Right lung (tissue), 10 donors: Measurements from ENCODE around the gene TIMM17B. TPM values are rescaled to one million over a fixed set of nuclear protein-coding genes. Genes with fewer than 3 reads are reported as not detected.
A peak's percentile ranks its signal among the peaks of the same experiment; 100 is the strongest.

ENCODE experiments used
- DNase-seq, 2 donors: peaks; one replicate each; pipeline ENCODE4 v3.0.0-alpha.2; 2013
- long read RNA-seq, 8 donors: transcript quantifications; one replicate each; lab custom pipeline, GENCODE V29; 2026
- polyA plus RNA-seq, 5 donors: library from polyadenylated mRNA; unstranded; fragments of 120-200 nt; gene quantifications; one replicate each; pipeline versions ENCODE4 v1.2.1 to v1.2.3, GENCODE V29; 2013; ENCODE audit warnings: inconsistent platforms in 1 of 5, low replicate concordance in 1 of 5; ENCODE audit not compliant: insufficient read length in 5 of 5, insufficient read depth in 1 of 5

Gene TIMM17B
- 10 to 100 TPM; 25.3 to 46.0 (median 34.9) TPM for polyA plus RNA-seq
- long read RNA-seq, donor 1, partial matches to known transcripts: 74 of 77 reads
- long read RNA-seq, donor 1, other reads (novel, unspliced or antisense): 0 of 77 reads
- long read RNA-seq, donor 2, partial matches to known transcripts: 42 of 43 reads
- long read RNA-seq, donor 2, other reads (novel, unspliced or antisense): 0 of 43 reads
- long read RNA-seq, donor 3, partial matches to known transcripts: 44 of 45 reads
- long read RNA-seq, donor 3, other reads (novel, unspliced or antisense): 0 of 45 reads
- long read RNA-seq, donor 4, partial matches to known transcripts: 21 of 22 reads
- long read RNA-seq, donor 4, other reads (novel, unspliced or antisense): 0 of 22 reads
- long read RNA-seq, donor 5, partial matches to known transcripts: 142 of 195 reads
- long read RNA-seq, donor 5, other reads (novel, unspliced or antisense): 50 of 195 reads
- long read RNA-seq, donor 6, partial matches to known transcripts: 89 of 146 reads
- long read RNA-seq, donor 6, other reads (novel, unspliced or antisense): 55 of 146 reads
- long read RNA-seq, donor 7, partial matches to known transcripts: 92 of 175 reads
- long read RNA-seq, donor 7, other reads (novel, unspliced or antisense): 82 of 175 reads
- long read RNA-seq, donor 8, partial matches to known transcripts: 31 of 65 reads
- long read RNA-seq, donor 8, other reads (novel, unspliced or antisense): 33 of 65 reads

DNA sequence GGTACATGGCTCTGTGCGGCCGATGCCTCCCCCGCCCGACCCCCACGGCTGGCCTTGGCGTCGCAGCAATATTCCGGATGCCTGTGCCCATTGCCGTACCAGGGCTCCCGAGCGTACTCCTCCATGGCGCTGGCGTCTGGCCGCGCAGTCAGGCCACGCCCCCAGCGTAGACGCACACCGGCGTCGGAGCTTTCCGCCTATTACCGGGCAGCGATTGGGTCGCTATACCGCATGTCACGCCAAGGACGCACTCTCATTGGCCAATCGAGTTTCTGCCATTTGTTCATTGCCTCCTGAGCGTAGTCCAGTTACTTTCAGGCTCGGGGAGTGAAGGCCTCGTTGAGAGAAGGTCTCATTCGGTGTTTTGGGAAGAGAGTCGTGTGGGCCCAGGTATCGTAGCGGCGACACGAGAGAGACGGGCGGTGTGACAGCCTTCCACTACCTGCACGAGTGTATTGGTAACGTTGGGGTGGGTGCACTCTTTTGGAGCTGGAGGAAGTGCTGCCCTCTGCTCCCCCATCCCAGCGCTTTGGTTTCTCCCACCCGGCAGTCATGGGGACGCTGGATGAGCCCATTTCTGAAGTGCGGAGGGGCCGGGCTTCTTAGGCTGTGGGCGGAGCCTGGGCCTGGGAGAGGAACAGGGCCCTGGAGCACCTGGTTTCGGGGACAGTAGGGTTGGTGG, at the start of gene TIMM17B, which contains the start of gene PQBP1:
TIMM17B (minus strand) TSS at position 144 of the 682 bp plus-strand sequence; CDS start at position 125, 19 bp downstream.
PQBP1 (plus strand) TSS at position 306 of the 682 bp plus-strand sequence. CDS start 580 bp downstream, outside the sequence.
- DNase-seq: peak; percentile 93

DNA sequence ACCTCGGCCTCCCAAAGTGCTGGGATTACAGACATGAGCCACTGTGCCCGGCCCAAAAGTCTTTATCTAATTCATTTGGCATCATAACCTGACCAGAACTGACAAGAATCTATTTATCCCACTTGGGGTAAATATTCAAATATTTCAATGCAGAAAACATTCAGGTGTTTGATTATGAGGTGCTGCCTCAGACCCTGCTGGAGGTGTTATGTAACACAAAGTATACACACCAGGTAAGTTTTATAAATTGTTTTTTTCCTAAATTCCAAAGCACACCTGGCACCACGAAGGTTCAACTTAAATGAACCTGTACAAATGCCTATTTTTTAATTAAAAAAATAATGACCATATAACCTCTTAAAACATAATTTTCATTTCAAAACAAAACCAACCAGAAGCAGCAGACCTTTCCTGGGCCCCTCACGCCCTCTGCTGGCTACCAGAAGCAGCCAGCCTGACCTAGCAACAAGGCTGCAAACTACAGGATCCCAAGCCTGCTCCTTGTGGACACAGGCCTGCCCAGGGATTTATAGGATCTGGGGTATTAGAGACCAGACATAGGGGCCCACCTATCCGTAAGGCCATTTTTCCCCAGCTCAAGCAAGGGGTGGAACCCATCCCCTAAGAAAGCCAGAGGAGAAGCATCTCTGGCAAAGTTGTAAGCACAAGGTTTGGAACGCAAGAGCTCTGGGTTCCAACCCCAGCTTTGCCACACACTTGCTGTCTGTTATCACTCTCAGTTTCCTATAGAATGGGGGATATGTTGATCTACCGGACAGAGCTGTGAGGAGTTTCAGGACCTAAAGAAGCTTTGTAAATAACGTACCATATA, 48.2 kb upstream of the TIMM17B start:
- DNase-seq: no peak

DNA sequence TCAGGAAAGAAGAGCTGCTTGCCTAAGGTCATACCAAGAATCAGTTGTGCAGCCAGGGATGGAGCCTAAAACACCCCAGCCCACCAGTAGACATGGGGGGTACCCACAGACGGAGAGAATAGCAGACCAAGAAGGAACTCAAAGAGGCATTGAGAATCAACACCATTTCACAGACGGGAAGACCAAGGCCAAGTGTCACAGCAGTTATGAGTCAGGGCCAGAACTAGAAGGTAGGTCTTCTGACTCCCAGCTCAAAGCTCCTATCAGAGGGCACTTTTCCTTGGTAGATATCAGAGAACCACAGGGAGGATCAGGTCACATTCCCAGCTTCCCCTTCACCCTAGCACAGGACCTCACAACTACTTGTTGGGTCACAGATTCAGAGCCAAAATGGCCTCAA, 45.3 kb upstream of the TIMM17B start:
- no peak for DNase-seq

DNA sequence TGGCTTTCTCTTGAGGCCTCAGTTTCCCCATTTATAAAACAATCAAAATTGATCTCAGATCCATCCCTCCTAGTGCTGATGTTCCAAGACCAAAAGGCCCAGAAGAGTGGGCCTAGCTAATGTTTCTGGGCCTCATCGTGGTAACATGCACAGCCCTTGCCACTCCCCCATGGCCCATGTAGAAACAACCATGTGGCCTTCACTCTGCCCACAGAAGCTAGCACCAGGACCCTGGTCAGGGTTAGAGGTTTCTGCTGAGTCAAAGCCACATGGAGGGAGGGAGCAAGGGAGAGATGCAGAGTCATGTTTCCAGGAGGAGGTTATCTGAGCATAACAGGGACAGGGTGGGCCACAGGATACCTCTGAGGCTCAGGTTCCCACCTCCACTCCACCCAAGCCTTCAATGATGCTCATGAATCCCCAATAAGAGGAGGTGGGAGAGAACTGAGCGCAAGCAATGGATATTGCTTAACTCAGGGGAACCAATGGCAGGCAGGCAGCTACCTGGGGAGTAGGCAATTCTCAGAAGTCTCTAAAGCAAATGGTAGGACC, 42.9 kb upstream of the TIMM17B start:
- no peak for DNase-seq

- DNase-seq: no peak
These were observed 42.1 kb upstream of the TIMM17B start for GRCh38 chrX:48939524-48940228.

DNA sequence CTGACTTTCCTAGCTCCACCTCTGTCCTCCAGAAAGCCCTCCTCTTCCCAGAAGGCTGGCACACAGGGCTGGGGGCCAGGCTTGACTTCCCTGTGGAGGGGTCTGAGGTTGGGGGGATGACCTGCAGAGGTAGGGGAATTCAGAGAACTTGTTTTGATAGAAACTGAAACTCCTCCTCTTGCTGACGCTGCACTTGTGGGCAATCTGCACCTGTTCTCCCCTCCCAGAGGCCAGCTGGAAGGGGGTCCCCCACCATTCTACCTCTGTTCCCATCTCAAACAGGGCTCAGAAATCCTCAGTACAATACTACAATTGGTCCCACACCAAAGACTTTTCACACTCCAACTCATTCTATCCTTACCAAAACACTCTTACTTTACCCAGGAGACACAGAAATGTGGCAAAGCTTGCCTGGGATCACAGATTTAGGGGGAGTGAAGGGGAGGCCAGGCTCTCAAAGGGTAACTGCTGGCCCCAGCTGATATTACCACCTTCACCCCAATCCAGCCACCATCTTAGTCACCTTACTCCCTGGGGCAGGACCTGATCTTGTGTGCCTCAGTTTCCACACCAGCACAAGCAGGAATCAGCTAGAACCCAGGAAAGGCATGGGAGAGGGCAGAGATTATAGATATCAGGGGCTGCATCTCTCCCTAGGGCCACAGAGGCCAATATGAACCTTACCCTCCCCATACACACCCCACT, 41.3 kb upstream of the TIMM17B start:
- DNase-seq: no peak

DNA sequence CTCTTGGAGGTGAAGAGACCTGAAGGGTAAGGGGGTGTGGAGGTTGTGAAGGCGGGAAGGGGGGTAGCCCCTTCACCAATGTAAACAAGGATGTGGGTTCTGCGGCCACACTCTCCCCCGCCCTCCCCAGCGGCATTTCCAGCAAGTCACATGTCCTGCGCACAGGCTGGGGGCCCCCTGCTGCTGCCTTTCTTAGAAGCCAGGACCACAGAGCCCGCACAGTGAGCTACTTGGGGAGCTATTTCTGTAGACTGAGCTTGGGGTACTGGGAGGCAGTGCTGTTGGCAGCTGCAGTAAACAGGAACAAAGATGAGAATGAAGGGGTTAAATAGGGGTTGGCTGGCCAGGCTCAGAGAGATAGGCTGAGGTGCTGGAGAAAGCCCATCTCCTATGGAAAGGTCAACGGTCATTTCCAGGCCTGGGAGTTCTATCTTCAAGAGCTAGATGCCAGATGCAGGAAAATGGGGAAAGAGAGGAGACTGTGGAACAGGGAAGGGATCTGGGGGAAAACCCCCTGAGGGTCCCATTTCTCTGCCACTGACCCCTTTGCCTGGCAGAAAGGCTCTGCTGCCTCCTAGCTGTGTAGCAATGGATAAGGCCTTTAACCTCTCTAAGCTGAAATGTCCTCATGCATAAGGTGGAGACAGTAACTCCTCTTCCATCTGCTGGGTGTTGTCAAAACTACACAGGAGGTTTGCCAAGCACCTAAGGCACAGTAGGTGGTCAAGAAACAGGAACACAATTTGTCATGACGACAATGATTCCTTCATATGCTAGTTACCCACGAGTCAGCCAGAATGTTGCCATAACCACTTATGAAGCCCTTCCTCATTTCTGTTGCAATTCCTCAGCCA, 39.7 kb upstream of the TIMM17B start:
- no peak for DNase-seq

GRCh38 chrX:48936429-48937053, 39.0 kb upstream of the TIMM17B start:
- no peak for DNase-seq

DNA sequence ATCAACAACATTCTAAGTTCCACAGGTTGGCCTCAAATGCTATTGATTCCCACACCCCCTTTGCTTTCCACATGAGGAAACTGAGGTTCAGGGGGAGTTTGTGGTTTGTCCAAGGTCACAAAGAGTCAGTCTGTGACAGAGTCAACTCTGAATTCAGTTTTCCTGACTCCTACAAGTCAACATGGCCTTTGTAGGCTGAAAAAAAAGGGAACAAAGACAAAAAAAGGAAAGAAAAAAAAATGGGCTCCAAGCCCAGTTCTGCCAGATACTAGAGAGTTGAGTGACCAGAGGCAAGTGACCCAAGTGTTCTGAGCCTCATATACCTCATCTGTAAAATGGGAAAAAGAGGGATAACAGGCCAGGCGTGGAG, 37.7 kb upstream of the TIMM17B start:
- DNase-seq: no peak

- DNase-seq: no peak
These were observed 37.2 kb upstream of the TIMM17B start for GRCh38 chrX:48934581-48935300.

DNA sequence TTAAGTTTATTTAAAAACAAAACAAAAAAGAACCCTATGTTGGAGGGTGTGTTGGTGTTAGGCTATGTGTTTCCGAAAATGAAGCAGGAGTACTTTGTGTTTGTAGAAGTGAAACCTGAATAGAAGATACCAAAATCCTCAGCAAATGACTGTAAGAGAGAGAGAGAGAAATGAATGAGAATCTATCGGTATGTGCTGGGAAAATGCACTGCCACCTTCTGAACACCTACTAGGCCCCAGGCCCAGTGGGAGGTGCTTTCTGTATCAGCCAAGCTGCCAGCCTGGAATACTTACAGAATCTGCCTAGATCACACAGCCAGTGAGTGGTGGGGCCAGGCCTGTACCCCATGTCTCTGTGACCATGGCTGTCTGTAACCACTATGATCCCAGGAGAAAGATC, 36.2 kb upstream of the TIMM17B start:
- DNase-seq: no peak

- no peak for DNase-seq
These were observed 30.3 kb upstream of the TIMM17B start for GRCh38 chrX:48927736-48928382.

DNA sequence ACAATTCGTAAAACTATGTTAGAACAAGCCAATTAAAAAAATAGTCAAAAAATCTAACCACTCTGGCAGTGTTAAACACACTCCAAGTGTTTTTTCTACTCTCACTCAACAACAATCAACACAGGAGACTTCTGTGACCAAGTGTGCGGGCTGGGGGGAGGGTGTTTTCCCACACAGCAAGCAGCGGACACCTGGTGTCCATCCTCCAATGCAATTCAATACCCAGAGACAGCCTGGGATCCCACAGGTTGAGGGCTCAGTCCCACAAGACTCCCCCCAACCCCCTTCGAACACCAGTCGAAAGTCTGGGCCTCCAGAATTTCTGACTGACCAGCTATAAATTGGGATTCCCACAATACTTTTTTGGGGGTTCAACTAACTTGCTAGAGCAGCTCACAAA, 29.6 kb upstream of the TIMM17B start:
- no peak for DNase-seq

- DNase-seq: no peak
These were observed 26.7 kb upstream of the TIMM17B start for GRCh38 chrX:48924270-48924669.

DNA sequence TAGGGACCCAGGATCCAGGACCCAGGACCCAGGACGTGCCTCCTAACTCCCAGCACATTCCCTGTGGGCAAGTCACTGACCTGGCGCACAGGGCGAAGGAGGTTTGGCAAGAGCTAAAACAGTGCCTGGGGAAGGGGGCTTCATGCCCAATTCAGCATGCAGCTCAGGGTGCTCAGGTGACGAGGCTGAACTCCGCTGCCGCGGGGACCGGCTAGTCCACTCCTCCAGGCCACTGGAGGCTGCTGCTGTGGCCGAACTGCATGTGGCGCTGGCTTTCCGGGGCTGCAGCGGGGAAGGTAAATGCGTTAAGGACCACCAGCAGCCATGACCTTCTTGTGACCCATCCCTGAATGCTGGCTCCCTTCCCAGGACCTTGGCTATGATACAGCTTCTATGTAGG, 26.2 kb upstream of the TIMM17B start:
- no peak for DNase-seq

- no peak for DNase-seq
These were observed 23.1 kb upstream of the TIMM17B start for GRCh38 chrX:48920718-48921104.
